ENCODE results near the gene BSG.

- TF ChIP-seq, protein P1, sequence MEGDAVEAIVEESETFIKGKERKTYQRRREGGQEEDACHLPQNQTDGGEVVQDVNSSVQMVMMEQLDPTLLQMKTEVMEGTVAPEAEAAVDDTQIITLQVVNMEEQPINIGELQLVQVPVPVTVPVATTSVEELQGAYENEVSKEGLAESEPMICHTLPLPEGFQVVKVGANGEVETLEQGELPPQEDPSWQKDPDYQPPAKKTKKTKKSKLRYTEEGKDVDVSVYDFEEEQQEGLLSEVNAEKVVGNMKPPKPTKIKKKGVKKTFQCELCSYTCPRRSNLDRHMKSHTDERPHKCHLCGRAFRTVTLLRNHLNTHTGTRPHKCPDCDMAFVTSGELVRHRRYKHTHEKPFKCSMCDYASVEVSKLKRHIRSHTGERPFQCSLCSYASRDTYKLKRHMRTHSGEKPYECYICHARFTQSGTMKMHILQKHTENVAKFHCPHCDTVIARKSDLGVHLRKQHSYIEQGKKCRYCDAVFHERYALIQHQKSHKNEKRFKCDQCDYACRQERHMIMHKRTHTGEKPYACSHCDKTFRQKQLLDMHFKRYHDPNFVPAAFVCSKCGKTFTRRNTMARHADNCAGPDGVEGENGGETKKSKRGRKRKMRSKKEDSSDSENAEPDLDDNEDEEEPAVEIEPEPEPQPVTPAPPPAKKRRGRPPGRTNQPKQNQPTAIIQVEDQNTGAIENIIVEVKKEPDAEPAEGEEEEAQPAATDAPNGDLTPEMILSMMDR (conservative IDR thresholded peaks at IDR 0.05; ENCODE audit: low read depth in 2 of 2) = no peak
- TF ChIP-seq REST (IDR thresholded peaks at IDR 0.05; ENCODE audit: unreplicated experiment) (no peak), EZH2 (IDR thresholded peaks at IDR 0.05; ENCODE audit: low read depth, unreplicated experiment) (no peak), CREB1 (CRISPR knock-in tag; IDR thresholded peaks at IDR 0.05; ENCODE audit: low read depth) (no peak), POLR2AphosphoS5 (IDR thresholded peaks at IDR 0.05; ENCODE audit: low read depth) (no peak), NANOG (IDR thresholded peaks at IDR 0.05; ENCODE audit: borderline replicate concordance) (no peak), EZH2phosphoT487 (IDR thresholded peaks at IDR 0.05; ENCODE audit: unreplicated experiment) (no peak), JUNB (IDR thresholded peaks at IDR 0.05; ENCODE audit: unreplicated experiment) (no peak), ETS1 (IDR thresholded peaks at IDR 0.05) (no peak), ZNF114 (CRISPR knock-in tag; IDR thresholded peaks at IDR 0.05) (no peak), STAT1 (IDR thresholded peaks at IDR 0.05; ENCODE audit: unreplicated experiment) (no peak), ZNF331 (CRISPR knock-in tag; IDR thresholded peaks at IDR 0.05; ENCODE audit: low read depth) (no peak)
- TF ChIP-seq, protein P2, sequence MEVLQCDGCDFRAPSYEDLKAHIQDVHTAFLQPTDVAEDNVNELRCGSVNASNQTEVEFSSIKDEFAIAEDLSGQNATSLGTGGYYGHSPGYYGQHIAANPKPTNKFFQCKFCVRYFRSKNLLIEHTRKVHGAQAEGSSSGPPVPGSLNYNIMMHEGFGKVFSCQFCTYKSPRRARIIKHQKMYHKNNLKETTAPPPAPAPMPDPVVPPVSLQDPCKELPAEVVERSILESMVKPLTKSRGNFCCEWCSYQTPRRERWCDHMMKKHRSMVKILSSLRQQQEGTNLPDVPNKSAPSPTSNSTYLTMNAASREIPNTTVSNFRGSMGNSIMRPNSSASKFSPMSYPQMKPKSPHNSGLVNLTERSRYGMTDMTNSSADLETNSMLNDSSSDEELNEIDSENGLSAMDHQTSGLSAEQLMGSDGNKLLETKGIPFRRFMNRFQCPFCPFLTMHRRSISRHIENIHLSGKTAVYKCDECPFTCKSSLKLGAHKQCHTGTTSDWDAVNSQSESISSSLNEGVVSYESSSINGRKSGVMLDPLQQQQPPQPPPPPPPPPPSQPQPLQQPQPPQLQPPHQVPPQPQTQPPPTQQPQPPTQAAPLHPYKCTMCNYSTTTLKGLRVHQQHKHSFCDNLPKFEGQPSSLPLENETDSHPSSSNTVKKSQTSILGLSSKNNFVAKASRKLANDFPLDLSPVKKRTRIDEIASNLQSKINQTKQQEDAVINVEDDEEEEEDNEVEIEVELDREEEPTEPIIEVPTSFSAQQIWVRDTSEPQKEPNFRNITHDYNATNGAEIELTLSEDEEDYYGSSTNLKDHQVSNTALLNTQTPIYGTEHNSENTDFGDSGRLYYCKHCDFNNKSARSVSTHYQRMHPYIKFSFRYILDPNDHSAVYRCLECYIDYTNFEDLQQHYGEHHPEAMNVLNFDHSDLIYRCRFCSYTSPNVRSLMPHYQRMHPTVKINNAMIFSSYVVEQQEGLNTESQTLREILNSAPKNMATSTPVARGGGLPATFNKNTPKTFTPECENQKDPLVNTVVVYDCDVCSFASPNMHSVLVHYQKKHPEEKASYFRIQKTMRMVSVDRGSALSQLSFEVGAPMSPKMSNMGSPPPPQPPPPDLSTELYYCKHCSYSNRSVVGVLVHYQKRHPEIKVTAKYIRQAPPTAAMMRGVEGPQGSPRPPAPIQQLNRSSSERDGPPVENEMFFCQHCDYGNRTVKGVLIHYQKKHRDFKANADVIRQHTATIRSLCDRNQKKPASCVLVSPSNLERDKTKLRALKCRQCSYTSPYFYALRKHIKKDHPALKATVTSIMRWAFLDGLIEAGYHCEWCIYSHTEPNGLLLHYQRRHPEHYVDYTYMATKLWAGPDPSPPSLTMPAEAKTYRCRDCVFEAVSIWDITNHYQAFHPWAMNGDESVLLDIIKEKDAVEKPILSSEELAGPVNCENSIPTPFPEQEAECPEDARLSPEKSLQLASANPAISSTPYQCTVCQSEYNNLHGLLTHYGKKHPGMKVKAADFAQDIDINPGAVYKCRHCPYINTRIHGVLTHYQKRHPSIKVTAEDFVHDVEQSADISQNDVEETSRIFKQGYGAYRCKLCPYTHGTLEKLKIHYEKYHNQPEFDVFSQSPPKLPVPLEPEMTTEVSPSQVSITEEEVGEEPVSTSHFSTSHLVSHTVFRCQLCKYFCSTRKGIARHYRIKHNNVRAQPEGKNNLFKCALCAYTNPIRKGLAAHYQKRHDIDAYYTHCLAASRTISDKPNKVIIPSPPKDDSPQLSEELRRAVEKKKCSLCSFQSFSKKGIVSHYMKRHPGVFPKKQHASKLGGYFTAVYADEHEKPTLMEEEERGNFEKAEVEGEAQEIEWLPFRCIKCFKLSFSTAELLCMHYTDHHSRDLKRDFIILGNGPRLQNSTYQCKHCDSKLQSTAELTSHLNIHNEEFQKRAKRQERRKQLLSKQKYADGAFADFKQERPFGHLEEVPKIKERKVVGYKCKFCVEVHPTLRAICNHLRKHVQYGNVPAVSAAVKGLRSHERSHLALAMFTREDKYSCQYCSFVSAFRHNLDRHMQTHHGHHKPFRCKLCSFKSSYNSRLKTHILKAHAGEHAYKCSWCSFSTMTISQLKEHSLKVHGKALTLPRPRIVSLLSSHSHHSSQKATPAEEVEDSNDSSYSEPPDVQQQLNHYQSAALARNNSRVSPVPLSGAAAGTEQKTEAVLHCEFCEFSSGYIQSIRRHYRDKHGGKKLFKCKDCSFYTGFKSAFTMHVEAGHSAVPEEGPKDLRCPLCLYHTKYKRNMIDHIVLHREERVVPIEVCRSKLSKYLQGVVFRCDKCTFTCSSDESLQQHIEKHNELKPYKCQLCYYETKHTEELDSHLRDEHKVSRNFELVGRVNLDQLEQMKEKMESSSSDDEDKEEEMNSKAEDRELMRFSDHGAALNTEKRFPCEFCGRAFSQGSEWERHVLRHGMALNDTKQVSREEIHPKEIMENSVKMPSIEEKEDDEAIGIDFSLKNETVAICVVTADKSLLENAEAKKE (CRISPR knock-in tag; IDR thresholded peaks at IDR 0.05) = no peak
These were observed 37.8 kb downstream of the BSG start for GRCh38 chr19:610071-610800.
